Nephron (organoid): Measurements from ENCODE around the gene MAML2.

Source experiments
- H3K27ac Mint-ChIP-seq, 3 experiments: 2 replicates each; pipeline ENCODE4 v1.8.0; 2020; ENCODE audit warnings: mixed read lengths in 3 of 3, mild to moderate bottlenecking in 2 of 3, moderate library complexity in 1 of 3
- H3K27me3 Mint-ChIP-seq: 2 replicates; pipeline ENCODE4 v1.8.0; 2021; ENCODE audit warnings: low read depth, mild to moderate bottlenecking, moderate library complexity, mixed read lengths
- H3K36me3 Mint-ChIP-seq: 2 replicates; pipeline ENCODE4 v1.8.0; 2020; ENCODE audit warnings: low read depth, mixed read lengths
- H3K4me1 Mint-ChIP-seq: 2 replicates; pipeline ENCODE4 v1.8.0; 2020; ENCODE audit warnings: mixed read lengths
- H3K4me3 Mint-ChIP-seq, 3 experiments: 2 replicates each; pipeline ENCODE4 v1.8.0; 2020; ENCODE audit warnings: mild to moderate bottlenecking in 3 of 3, mixed read lengths in 3 of 3, moderate library complexity in 2 of 3
- H3K9me3 Mint-ChIP-seq: 2 replicates; pipeline ENCODE4 v1.8.0; 2020; ENCODE audit warnings: mixed read lengths
- TF ChIP-seq, protein P1 (sequence below), 3 experiments: fragments of 200-600 bp; sonication (generic); IDR thresholded peaks; one replicate each; pipeline ENCODE4 v1.5.0; 2021; ENCODE audit warnings: antibody characterized with exemption in 3 of 3; ENCODE audit not compliant: unreplicated experiment in 3 of 3

Gene MAML2

DNA sequence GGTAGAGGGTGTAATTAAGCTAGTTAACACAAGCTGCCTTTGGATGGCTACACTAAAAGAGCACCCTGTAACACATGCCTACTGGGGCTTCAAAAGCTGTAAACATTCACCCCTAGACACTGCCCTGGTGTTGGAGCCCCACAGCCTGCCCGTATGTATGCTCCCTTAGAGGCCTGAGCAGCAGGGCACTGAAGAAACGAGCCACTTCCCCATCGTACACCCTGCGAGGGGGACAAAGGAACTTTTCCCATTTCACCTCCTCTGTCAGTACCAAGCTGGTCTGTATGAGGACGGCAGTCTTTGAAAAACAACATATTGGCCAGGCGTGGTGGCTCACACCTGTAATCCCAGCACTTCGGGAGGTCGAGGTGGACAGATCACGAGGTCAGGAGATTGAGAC is 77.0 kb downstream of the MAML2 start:
- TF ChIP-seq, protein P1, sequence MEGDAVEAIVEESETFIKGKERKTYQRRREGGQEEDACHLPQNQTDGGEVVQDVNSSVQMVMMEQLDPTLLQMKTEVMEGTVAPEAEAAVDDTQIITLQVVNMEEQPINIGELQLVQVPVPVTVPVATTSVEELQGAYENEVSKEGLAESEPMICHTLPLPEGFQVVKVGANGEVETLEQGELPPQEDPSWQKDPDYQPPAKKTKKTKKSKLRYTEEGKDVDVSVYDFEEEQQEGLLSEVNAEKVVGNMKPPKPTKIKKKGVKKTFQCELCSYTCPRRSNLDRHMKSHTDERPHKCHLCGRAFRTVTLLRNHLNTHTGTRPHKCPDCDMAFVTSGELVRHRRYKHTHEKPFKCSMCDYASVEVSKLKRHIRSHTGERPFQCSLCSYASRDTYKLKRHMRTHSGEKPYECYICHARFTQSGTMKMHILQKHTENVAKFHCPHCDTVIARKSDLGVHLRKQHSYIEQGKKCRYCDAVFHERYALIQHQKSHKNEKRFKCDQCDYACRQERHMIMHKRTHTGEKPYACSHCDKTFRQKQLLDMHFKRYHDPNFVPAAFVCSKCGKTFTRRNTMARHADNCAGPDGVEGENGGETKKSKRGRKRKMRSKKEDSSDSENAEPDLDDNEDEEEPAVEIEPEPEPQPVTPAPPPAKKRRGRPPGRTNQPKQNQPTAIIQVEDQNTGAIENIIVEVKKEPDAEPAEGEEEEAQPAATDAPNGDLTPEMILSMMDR (IDR thresholded peaks at IDR 0.05; ENCODE audit: unreplicated experiment in 3 of 3) = no peak
- H3K36me3 Mint-ChIP-seq = peaks cover 33% of the 10 kb centered on the region
- peaks cover 21% of the 10 kb centered on the region for H3K4me1 Mint-ChIP-seq
- no peaks in the 10 kb centered on the region for H3K27me3 Mint-ChIP-seq
- no peak overlapping the region for H3K4me3 Mint-ChIP-seq
- peaks cover 6% of the 10 kb centered on the region for H3K9me3 Mint-ChIP-seq
- peak overlapping the region; percentile 49 to 85 (median 78) for H3K27ac Mint-ChIP-seq

DNA sequence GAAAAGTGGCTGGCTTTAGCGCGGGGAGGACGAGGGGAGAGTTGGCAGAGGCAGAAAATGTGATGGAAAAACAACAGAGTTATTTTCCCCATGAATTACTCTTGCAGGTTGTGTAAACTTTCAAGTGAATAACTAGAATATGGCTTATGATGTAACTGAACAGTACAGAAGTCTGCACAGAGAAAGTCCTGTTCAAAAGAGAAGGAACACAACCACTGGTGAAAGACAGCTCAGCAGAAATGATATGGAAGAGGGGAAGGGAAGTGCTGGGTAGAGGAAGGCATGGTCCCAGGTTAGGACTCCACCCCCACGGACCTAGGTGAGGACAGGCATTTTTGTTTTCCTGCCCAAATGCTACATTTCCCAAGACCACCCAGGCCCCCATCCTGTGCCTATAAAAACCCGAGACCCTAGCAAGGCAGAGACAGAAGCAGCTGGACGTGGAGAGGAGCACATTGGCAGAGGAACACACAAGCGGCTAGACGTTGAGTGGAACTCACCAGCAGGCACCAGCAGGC is 77.7 kb downstream of the MAML2 start:
- Mint-ChIP-seq H3K27ac (peak overlapping the region; percentile 49 to 85 (median 78)), H3K36me3 (peaks cover 26% of the 10 kb centered on the region), H3K4me3 (no peak overlapping the region), H3K4me1 (peaks cover 25% of the 10 kb centered on the region), H3K9me3 (peaks cover 6% of the 10 kb centered on the region), H3K27me3 (no peaks in the 10 kb centered on the region)
- TF ChIP-seq, protein P1 (IDR thresholded peaks at IDR 0.05; ENCODE audit: unreplicated experiment in 3 of 3) = no peak

DNA sequence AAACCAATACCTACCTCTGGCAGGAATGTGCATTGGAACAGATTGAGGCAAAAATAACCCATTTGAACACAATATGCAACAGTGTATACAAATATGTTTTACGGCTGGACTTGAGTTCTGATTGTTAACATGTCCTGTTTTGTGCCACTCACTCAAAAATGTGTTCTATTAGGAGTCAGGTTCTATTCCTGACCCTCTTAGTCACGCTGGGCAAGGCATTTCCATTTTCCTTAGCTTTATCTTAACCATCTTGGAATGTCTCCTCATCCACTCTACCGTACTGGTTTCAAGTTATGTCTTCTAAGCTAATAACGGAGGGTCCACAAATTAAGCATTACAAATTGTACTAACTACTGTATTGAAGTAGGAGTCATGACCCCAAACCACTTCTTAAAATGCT is 78.6 kb downstream of the MAML2 start:
- Mint-ChIP-seq H3K4me1 (peaks cover 31% of the 10 kb centered on the region), H3K9me3 (peaks cover 2% of the 10 kb centered on the region), H3K4me3 (no peak overlapping the region), H3K27me3 (no peaks in the 10 kb centered on the region), H3K36me3 (peaks cover 19% of the 10 kb centered on the region), H3K27ac (peak overlapping the region; percentile 49 to 85 (median 78))
- TF ChIP-seq, protein P1 (IDR thresholded peaks at IDR 0.05; ENCODE audit: unreplicated experiment in 3 of 3) = no peak

DNA sequence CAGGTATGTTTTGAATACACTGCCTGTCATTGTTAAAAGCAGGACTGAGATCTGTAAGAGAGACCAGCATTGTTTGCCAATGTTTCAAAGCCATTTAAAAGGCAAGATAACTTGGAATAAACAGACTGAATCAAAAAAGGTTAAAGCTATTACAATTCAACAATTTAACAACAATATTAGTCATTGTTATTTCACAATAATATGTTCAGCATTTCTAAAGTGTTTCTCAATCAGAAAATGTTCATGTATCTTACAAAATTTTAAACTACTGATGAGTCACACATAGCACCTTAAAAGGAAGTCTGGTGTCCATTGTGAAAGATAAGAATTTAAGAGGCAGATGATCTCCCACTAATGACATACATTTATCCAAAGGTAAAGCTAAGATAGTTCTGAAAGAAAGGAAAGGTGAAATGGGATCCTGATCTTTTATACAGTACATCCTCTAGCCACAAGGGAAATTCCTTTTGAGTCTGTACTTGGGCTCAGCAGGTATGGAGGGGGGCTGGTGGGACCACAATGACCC is 79.7 kb downstream of the MAML2 start:
- Mint-ChIP-seq H3K4me1 (peaks cover 42% of the 10 kb centered on the region), H3K27ac (peak overlapping the region; percentile 9 to 54 (median 42)), H3K27me3 (no peaks in the 10 kb centered on the region), H3K9me3 (no peaks in the 10 kb centered on the region), H3K36me3 (peaks cover 10% of the 10 kb centered on the region), H3K4me3 (no peak overlapping the region)
- TF ChIP-seq, protein P1 (IDR thresholded peaks at IDR 0.05; ENCODE audit: unreplicated experiment in 3 of 3) = no peak

DNA sequence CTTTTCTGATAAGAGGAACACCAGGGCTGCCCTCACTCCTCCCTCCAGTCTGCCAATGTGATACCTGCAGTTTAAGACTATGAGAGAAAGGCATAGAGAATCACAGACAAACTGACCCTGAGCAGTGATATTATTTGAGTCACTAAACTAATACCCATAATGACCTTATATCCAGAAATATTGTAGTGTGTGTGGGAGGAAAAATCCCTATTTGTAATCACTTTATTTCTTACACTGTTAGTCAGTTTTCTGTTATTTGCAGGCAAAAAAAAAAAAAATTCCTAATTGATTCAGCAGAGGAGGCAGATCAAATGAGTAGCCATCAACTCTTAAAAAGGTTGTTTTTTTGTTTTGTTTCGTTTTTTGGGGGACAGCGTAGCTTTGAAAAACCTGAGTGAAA is 82.5 kb downstream of the MAML2 start:
- Mint-ChIP-seq H3K4me3 (no peak overlapping the region), H3K4me1 (peaks cover 52% of the 10 kb centered on the region)

More for the DNA sequence above, 82.5 kb downstream of the MAML2 start:
- Mint-ChIP-seq H3K27me3 (no peaks in the 10 kb centered on the region), H3K27ac (peak overlapping the region in 2 of 3 experiments; percentile 13 to 93), H3K9me3 (no peaks in the 10 kb centered on the region), H3K36me3 (peaks cover 9% of the 10 kb centered on the region)
- TF ChIP-seq, protein P1 (IDR thresholded peaks at IDR 0.05; ENCODE audit: unreplicated experiment in 3 of 3) = no peak
